DND-41 (cell line): ENCODE data around the gene EPB41L4B.

Experiments
- EZH2 ChIP-seq: IDR thresholded peaks from 3 replicates; pipeline ENCODE4 v1.6.1; 2012; ENCODE audit warnings: borderline replicate concordance, low read depth, mild to moderate bottlenecking, moderate library complexity, low read length, inconsistent platforms; ENCODE audit not compliant: severe bottlenecking
- TF ChIP-seq, protein P1 (sequence below): IDR thresholded peaks from 2 replicates; pipeline ENCODE4 v1.5.1; 2012; ENCODE audit warnings: borderline replicate concordance, low read length, moderate library complexity, mild to moderate bottlenecking; ENCODE audit not compliant: poor library complexity, severe bottlenecking; ENCODE audit errors: extremely low read depth

DNA sequence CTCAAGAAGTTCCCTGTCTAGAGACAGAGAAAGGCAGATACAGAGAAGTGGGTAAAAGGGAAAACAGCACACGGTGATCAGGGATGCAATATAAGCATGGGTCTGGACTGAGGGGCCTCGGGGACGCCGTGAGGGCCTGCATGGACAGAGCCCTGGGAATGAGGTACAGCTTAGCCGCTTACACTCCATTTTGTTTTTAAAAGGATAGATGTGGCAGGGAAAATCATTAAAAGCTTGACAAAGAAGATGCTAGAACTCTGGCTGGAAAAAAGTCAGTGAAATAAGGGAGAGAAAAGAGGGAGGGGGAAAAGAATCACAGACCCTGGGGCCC, 69.1 kb downstream of the EPB41L4B start:
- TF ChIP-seq, protein P1, sequence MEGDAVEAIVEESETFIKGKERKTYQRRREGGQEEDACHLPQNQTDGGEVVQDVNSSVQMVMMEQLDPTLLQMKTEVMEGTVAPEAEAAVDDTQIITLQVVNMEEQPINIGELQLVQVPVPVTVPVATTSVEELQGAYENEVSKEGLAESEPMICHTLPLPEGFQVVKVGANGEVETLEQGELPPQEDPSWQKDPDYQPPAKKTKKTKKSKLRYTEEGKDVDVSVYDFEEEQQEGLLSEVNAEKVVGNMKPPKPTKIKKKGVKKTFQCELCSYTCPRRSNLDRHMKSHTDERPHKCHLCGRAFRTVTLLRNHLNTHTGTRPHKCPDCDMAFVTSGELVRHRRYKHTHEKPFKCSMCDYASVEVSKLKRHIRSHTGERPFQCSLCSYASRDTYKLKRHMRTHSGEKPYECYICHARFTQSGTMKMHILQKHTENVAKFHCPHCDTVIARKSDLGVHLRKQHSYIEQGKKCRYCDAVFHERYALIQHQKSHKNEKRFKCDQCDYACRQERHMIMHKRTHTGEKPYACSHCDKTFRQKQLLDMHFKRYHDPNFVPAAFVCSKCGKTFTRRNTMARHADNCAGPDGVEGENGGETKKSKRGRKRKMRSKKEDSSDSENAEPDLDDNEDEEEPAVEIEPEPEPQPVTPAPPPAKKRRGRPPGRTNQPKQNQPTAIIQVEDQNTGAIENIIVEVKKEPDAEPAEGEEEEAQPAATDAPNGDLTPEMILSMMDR = no peak
- no peak for TF ChIP-seq EZH2
